Gastroesophageal sphincter (tissue), 4 donors: ENCODE measurements around the gene COL11A1. TPM values are rescaled to one million over a fixed set of nuclear protein-coding genes. Genes with fewer than 3 reads are reported as not detected.

Experiments used
- ATAC-seq: fragments of 150-250 bp; one replicate; pipeline ENCODE4 v1.9.1; 2016; ENCODE audit warnings: mild to moderate bottlenecking, moderate library complexity
- H3K27ac ChIP-seq, 4 donors: fragments of 200-600 bp; sonication (generic) in 3 of 4; 1 replicate in 3 of 4; 2 replicates in 1 of 4; pipeline ENCODE4 v1.5.1; 2016 to 2019
- H3K27me3 ChIP-seq: fragments of 200-600 bp; sonication (generic); one replicate; pipeline ENCODE4 v1.5.1; 2019
- H3K36me3 ChIP-seq, 2 donors: fragments of 200-600 bp; sonication (generic); one replicate each; pipeline ENCODE4 v1.5.1; 2019; ENCODE audit warnings: control low read depth in 1 of 2
- H3K4me1 ChIP-seq, 3 donors: fragments of 200-600 bp; sonication (generic); 1 replicate in 2 of 3; 2 replicates in 1 of 3; pipeline ENCODE4 v1.5.1; 2016 to 2019; ENCODE audit warnings: control low read depth in 2 of 3
- H3K4me3 ChIP-seq, 2 donors: fragments of 200-600 bp; sonication (generic); one replicate each; pipeline ENCODE4 v1.5.1; 2019; ENCODE audit warnings: mild to moderate bottlenecking in 1 of 2, moderate library complexity in 1 of 2
- H3K9me3 ChIP-seq, 3 donors: fragments of 200-600 bp; sonication (generic); one replicate each; pipeline ENCODE4 v1.5.1; 2017 to 2019; ENCODE audit warnings: control low read depth in 2 of 3
- CTCF ChIP-seq, 4 experiments: fragments of 200-600 bp in 2 of 4; fragments of 450-650 bp in 2 of 4; sonication (generic) in 1 of 4; IDR thresholded peaks; one replicate each; pipeline ENCODE4 v1.5.1; 2017 to 2019; ENCODE audit warnings: antibody characterized with exemption in 4 of 4, mild to moderate bottlenecking in 2 of 4, moderate library complexity in 2 of 4
- EP300 ChIP-seq: sonication (generic); formaldehyde crosslinking; IDR thresholded peaks from one replicate; pipeline ENCODE4 v1.6.1; 2017; ENCODE audit warnings: antibody characterized with exemption, mild to moderate bottlenecking
- POLR2A ChIP-seq, 2 donors: fragments of 450-650 bp; IDR thresholded peaks; one replicate each; pipeline ENCODE4 v1.6.1; 2017; ENCODE audit warnings: antibody characterized with exemption in 2 of 2, mild to moderate bottlenecking in 2 of 2, moderate library complexity in 1 of 2
- POLR2AphosphoS5 ChIP-seq: sonication (generic); formaldehyde crosslinking; IDR thresholded peaks from one replicate; pipeline ENCODE4 v1.6.1; 2017; ENCODE audit warnings: antibody characterized with exemption
- WGBS, 2 donors: methylation state at CpG; one replicate each; pipeline ENCODE4 v1.1.5; 2018; ENCODE audit warnings: low coverage in 1 of 2; 5-methylcytosine and 5-hydroxymethylcytosine counted together
- total RNA-seq, 4 donors: library from RNA; depleted of rRNA; stranded (reverse); fragments of >200 nt; gene quantifications; one replicate each; pipeline ENCODE4 v1.1.0, GENCODE V29; 2016

The COL11A1 gene
- total RNA-seq, 4 donors from 2014 or later: 0.19 TPM; not detected in 3

DNA sequence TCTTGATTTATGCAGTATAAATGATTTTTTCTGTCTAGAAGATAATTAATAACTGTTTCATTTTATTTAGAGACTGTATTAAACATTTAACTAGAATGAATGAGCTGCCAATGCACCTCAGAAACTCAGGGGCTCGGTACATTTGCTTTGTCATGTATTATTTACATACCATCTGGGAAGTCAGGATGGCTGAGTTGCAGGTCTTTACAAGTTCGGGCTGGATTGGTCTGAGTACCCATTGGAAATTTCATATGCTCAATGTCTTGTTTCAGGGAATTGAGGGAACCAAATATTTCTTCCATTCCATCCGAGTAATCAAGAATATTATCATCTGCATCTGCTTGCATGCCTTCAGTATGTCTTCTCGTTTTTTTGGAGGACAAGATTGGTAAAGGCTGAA lies 221.7 kb downstream of the COL11A1 start:
- H3K27me3 ChIP-seq: no peaks in the 10 kb centered on the region
- WGBS, 2 donors: 56 to 82% methylated on average over 3 of the region's 4 CpGs
- no peak for ATAC-seq
- H3K36me3 ChIP-seq: no peaks in the 10 kb centered on the region
- H3K4me3 ChIP-seq: no peak overlapping the region
- H3K4me1 ChIP-seq: no peaks in the 10 kb centered on the region
- no peak overlapping the region for H3K27ac ChIP-seq
- no peaks in the 10 kb centered on the region for H3K9me3 ChIP-seq
- TF ChIP-seq POLR2AphosphoS5 (no peak), EP300 (no peak), POLR2A (IDR thresholded peaks at IDR 0.05) (no peak), CTCF (IDR thresholded peaks at IDR 0.05) (no peak)

DNA sequence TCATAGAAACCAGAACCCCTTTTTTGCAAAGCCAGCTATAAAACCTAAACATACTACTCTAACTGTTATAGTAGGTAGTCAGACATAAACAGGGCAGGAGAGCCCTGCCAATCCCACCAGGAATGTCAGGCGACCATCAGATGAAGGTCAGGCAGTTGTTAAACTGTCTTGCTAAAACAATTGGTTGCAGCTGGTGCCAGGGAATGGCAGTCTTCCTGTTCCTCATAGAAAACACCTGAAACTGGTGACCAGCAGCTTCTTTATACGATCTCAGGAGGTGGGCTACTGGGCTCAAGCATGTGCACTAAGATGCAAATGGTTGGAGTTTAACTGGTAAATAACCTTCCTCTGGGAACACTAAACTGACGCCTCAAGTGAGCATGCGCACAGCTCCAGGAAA lies 224.1 kb downstream of the COL11A1 start:
- H3K27me3 ChIP-seq: no peaks in the 10 kb centered on the region
- H3K36me3 ChIP-seq: no peaks in the 10 kb centered on the region
- no peak for TF ChIP-seq EP300
- TF ChIP-seq CTCF (IDR thresholded peaks at IDR 0.05): no peak
- no peak for TF ChIP-seq POLR2A (IDR thresholded peaks at IDR 0.05)
- TF ChIP-seq POLR2AphosphoS5: no peak
- H3K4me1 ChIP-seq: no peaks in the 10 kb centered on the region
- H3K9me3 ChIP-seq: no peaks in the 10 kb centered on the region
- no peak for ATAC-seq
- WGBS, 2 donors: 75% methylated on average over 4 of the region's 4 CpGs; no CpG with 5 or more reads in 1 of the 2 donors
- no peak overlapping the region for H3K4me3 ChIP-seq
- H3K27ac ChIP-seq: no peak overlapping the region

- TF ChIP-seq POLR2AphosphoS5 (no peak), EP300 (no peak), POLR2A (IDR thresholded peaks at IDR 0.05) (no peak), CTCF (IDR thresholded peaks at IDR 0.05) (no peak)
- H3K4me3 ChIP-seq: no peak overlapping the region
- no peaks in the 10 kb centered on the region for H3K4me1 ChIP-seq
- no peaks in the 10 kb centered on the region for H3K36me3 ChIP-seq
- no peaks in the 10 kb centered on the region for H3K9me3 ChIP-seq
- ATAC-seq: no peak
- 66 to 82% methylated on average over 6 of the region's 6 CpGs for WGBS, 2 donors
- no peaks in the 10 kb centered on the region for H3K27me3 ChIP-seq
- no peak overlapping the region for H3K27ac ChIP-seq
Measured at GRCh38 chr1:102879439-102879993, 228.8 kb downstream of the COL11A1 start.

DNA sequence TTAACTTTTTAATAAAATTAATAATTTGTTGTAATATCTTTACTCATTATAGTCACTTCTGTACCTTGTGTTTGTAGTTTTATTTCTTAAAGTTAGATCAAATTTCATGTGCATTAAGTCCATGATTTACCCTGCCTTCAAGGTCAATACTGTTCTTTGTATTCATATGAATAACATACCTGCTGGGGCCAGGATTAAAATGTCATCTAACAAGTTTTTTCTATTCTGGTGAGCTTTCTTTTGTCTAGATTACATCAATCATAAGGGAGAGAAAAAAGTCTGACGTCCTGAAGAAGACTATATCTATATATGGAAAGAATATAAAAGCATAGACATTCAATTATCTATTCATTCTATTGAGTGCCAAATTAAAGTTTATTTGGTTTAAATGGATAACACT lies 232.6 kb downstream of the COL11A1 start:
- Histone ChIP-seq H3K36me3 (no peaks in the 10 kb centered on the region), H3K27ac (no peak overlapping the region), H3K27me3 (no peaks in the 10 kb centered on the region), H3K4me1 (no peaks in the 10 kb centered on the region), H3K4me3 (no peak overlapping the region), H3K9me3 (no peaks in the 10 kb centered on the region)
- ATAC-seq: no peak
- no peak for TF ChIP-seq CTCF (IDR thresholded peaks at IDR 0.05)
- no peak for TF ChIP-seq EP300
- no peak for TF ChIP-seq POLR2AphosphoS5
- no peak for TF ChIP-seq POLR2A (IDR thresholded peaks at IDR 0.05)
- WGBS, 2 donors: 12 to 57% methylated on average over 1 of the region's 1 CpG

DNA sequence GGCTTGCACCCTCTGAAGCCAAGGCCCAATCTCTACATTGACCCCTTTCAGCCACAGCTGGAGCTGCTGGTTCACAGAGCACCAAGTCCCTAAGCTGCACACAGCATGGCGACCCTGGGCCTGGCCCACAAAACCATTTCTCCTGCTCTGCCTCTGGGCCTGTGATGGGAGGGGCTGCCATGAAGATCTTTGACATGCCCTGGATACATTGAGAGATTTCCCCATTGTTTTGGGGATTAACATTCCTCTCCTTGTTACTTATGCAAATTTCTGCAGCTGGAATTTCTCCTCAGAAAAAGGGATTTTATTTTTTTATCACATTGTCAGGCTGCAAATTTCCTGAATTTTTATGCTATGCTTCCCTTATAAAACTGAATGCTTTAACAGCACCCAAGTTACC lies 235.8 kb downstream of the COL11A1 start:
- no peaks in the 10 kb centered on the region for H3K9me3 ChIP-seq
- no peak overlapping the region for H3K27ac ChIP-seq
- no CpG with 5 or more reads among the region's 1 CpG for WGBS, 2 donors
- H3K27me3 ChIP-seq: no peaks in the 10 kb centered on the region
- H3K4me3 ChIP-seq: no peak overlapping the region
- TF ChIP-seq EP300: no peak
- no peak for TF ChIP-seq POLR2AphosphoS5
- no peak for TF ChIP-seq CTCF (IDR thresholded peaks at IDR 0.05)
- TF ChIP-seq POLR2A (IDR thresholded peaks at IDR 0.05): no peak
- H3K36me3 ChIP-seq: no peaks in the 10 kb centered on the region
- no peak for ATAC-seq
- no peaks in the 10 kb centered on the region for H3K4me1 ChIP-seq
